ENCODE results near the gene STK32C. TPM values are rescaled to one million over a fixed set of nuclear protein-coding genes. Genes with fewer than 3 reads are reported as not detected.

Gene STK32C
- total RNA-seq, 1 experiment from 2014 or later, result 36.6 TPM

- no peak overlapping the region for H3K4me3 ChIP-seq
- H3K27me3 ChIP-seq, result no peaks in the 10 kb centered on the region
- H3K36me3 ChIP-seq, result no peaks in the 10 kb centered on the region
- no peaks in the 10 kb centered on the region for H3K9me3 ChIP-seq
- no peak for DNase-seq
These were observed 66.3 kb downstream of the STK32C start for GRCh38 chr10:132241496-132241895.

- no peaks in the 10 kb centered on the region for H3K27me3 ChIP-seq
- DNase-seq, result no peak
- H3K4me3 ChIP-seq, result no peak overlapping the region
- H3K9me3 ChIP-seq, result no peaks in the 10 kb centered on the region
- H3K36me3 ChIP-seq, result no peaks in the 10 kb centered on the region
These were observed 66.7 kb downstream of the STK32C start for GRCh38 chr10:132241086-132241485.

GRCh38 chr10:132240581-132240980, 67.2 kb downstream of the STK32C start:
- Histone ChIP-seq H3K27me3 (no peaks in the 10 kb centered on the region), H3K4me3 (no peak overlapping the region), H3K36me3 (no peaks in the 10 kb centered on the region), H3K9me3 (no peaks in the 10 kb centered on the region)
- DNase-seq, result no peak

- Histone ChIP-seq H3K36me3 (no peaks in the 10 kb centered on the region), H3K4me3 (no peak overlapping the region), H3K27me3 (no peaks in the 10 kb centered on the region), H3K9me3 (no peaks in the 10 kb centered on the region)
- no peak for DNase-seq
These were observed 67.6 kb downstream of the STK32C start for GRCh38 chr10:132240156-132240555.

- DNase-seq, result no peak
These were observed 68.4 kb downstream of the STK32C start for GRCh38 chr10:132239126-132240031.

GRCh38 chr10:132238371-132239125, 69.2 kb downstream of the STK32C start:
- H3K36me3 ChIP-seq, result no peaks in the 10 kb centered on the region
- no peaks in the 10 kb centered on the region for H3K9me3 ChIP-seq
- no peak for DNase-seq
- H3K27me3 ChIP-seq, result no peaks in the 10 kb centered on the region
- H3K4me3 ChIP-seq, result no peak overlapping the region

More at GRCh38 chr10:132239126-132240031, 68.4 kb downstream of the STK32C start:
- Histone ChIP-seq H3K9me3 (no peaks in the 10 kb centered on the region), H3K4me3 (no peak overlapping the region), H3K36me3 (no peaks in the 10 kb centered on the region), H3K27me3 (no peaks in the 10 kb centered on the region)

GRCh38 chr10:132237871-132238270, 69.9 kb downstream of the STK32C start:
- DNase-seq, result no peak
- Histone ChIP-seq H3K4me3 (no peak overlapping the region), H3K27me3 (no peaks in the 10 kb centered on the region), H3K36me3 (no peaks in the 10 kb centered on the region), H3K9me3 (no peaks in the 10 kb centered on the region)

- Histone ChIP-seq H3K4me3 (no peak overlapping the region), H3K27me3 (no peaks in the 10 kb centered on the region), H3K9me3 (no peaks in the 10 kb centered on the region), H3K36me3 (no peaks in the 10 kb centered on the region)
- no peak for DNase-seq
These were observed 70.4 kb downstream of the STK32C start for GRCh38 chr10:132237396-132237795.

GRCh38 chr10:132236881-132237280, 70.9 kb downstream of the STK32C start:
- no peak overlapping the region for H3K4me3 ChIP-seq
- no peaks in the 10 kb centered on the region for H3K36me3 ChIP-seq
- H3K9me3 ChIP-seq, result no peaks in the 10 kb centered on the region
- no peak for DNase-seq
- no peaks in the 10 kb centered on the region for H3K27me3 ChIP-seq

GRCh38 chr10:132236161-132236560, 71.6 kb downstream of the STK32C start:
- Histone ChIP-seq H3K9me3 (no peaks in the 10 kb centered on the region), H3K4me3 (no peak overlapping the region), H3K27me3 (no peaks in the 10 kb centered on the region), H3K36me3 (no peaks in the 10 kb centered on the region)
- no peak for DNase-seq

- Histone ChIP-seq H3K36me3 (no peaks in the 10 kb centered on the region), H3K4me3 (no peak overlapping the region), H3K9me3 (no peaks in the 10 kb centered on the region), H3K27me3 (no peaks in the 10 kb centered on the region)
- no peak for DNase-seq
These were observed 72.9 kb downstream of the STK32C start for GRCh38 chr10:132234860-132235259.

- Histone ChIP-seq H3K9me3 (no peaks in the 10 kb centered on the region), H3K27me3 (no peaks in the 10 kb centered on the region), H3K4me3 (no peak overlapping the region), H3K36me3 (no peaks in the 10 kb centered on the region)
- no peak for DNase-seq
These were observed 74.2 kb downstream of the STK32C start for GRCh38 chr10:132233501-132234085.

- Histone ChIP-seq H3K9me3 (no peaks in the 10 kb centered on the region), H3K27me3 (no peaks in the 10 kb centered on the region)
- no peak for DNase-seq
These were observed 74.8 kb downstream of the STK32C start for GRCh38 chr10:132232981-132233380.

GRCh38 chr10:132232023-132232951, 75.5 kb downstream of the STK32C start:
- peak; percentile 60 for DNase-seq

More at GRCh38 chr10:132232981-132233380, 74.8 kb downstream of the STK32C start:
- H3K36me3 ChIP-seq, result no peaks in the 10 kb centered on the region
- H3K4me3 ChIP-seq, result no peak overlapping the region

GRCh38 chr10:132231656-132232022, 76.1 kb downstream of the STK32C start:
- Histone ChIP-seq H3K36me3 (no peaks in the 10 kb centered on the region), H3K9me3 (no peaks in the 10 kb centered on the region), H3K4me3 (no peak overlapping the region), H3K27me3 (no peaks in the 10 kb centered on the region)
- no peak for DNase-seq

More at GRCh38 chr10:132232023-132232951, 75.5 kb downstream of the STK32C start:
- Histone ChIP-seq H3K27me3 (no peaks in the 10 kb centered on the region), H3K4me3 (no peak overlapping the region), H3K9me3 (no peaks in the 10 kb centered on the region), H3K36me3 (no peaks in the 10 kb centered on the region)

- H3K27me3 ChIP-seq, result no peaks in the 10 kb centered on the region
- H3K9me3 ChIP-seq, result no peaks in the 10 kb centered on the region
- H3K36me3 ChIP-seq, result no peaks in the 10 kb centered on the region
- H3K4me3 ChIP-seq, result no peak overlapping the region
- no peak for DNase-seq
These were observed 77.1 kb downstream of the STK32C start for GRCh38 chr10:132230557-132231210.
